Nephron progenitor cell (in vitro differentiated cells): Measurements from ENCODE around the gene PPP4R3B.

Experiments
- DNase-seq: peaks from one replicate; pipeline ENCODE4 v3.0.0; 2021
- H3K27ac Mint-ChIP-seq: 2 replicates; pipeline ENCODE4 v1.8.0; 2021; ENCODE audit warnings: mild to moderate bottlenecking, moderate library complexity, mixed read lengths
- H3K27me3 Mint-ChIP-seq: 2 replicates; pipeline ENCODE4 v1.8.0; 2021; ENCODE audit warnings: mild to moderate bottlenecking, low read depth, mixed read lengths; ENCODE audit not compliant: poor library complexity
- H3K36me3 Mint-ChIP-seq: 2 replicates; pipeline ENCODE4 v1.8.0; 2021; ENCODE audit warnings: low read depth, mixed read lengths
- H3K4me1 Mint-ChIP-seq: 2 replicates; pipeline ENCODE4 v1.8.0; 2021; ENCODE audit warnings: mixed read lengths
- H3K4me3 Mint-ChIP-seq: 2 replicates; pipeline ENCODE4 v1.8.0; 2021; ENCODE audit warnings: mild to moderate bottlenecking, moderate library complexity, mixed read lengths
- H3K9me3 Mint-ChIP-seq: 2 replicates; pipeline ENCODE4 v1.8.0; 2021; ENCODE audit warnings: mild to moderate bottlenecking, moderate library complexity, mixed read lengths
- CTCF ChIP-seq: fragments of 200-600 bp; sonication (generic); IDR thresholded peaks from 2 replicates; pipeline ENCODE4 v1.5.0; 2021; ENCODE audit warnings: antibody characterized with exemption

PPP4R3B gene

DNA sequence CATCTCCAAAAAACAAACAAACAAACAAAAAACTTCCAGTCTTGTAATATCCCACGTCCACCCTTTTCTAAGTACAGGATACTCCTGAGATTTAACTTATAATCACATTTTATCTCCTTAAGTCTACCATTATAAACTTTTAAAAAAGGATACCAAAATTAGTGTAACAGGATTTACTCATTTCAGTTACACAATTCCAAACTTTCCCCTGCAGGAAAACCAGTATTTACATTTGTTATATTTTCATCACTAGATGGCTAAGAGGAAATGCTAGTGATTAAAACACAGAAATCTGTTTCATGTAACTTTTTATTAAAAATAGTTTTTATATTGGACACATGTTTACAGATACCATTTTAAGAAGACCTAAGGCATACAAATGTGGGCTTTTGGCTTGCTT is 70.4 kb downstream of the PPP4R3B start:
- Mint-ChIP-seq H3K36me3 (peaks cover 29% of the 10 kb centered on the region), H3K4me3 (no peak overlapping the region), H3K27me3 (no peaks in the 10 kb centered on the region), H3K9me3 (no peaks in the 10 kb centered on the region), H3K4me1 (peaks cover 9% of the 10 kb centered on the region), H3K27ac (no peak overlapping the region)
- DNase-seq = no peak
- TF ChIP-seq CTCF = no peak

- no peak for TF ChIP-seq CTCF
- Mint-ChIP-seq H3K36me3 (peaks cover 59% of the 10 kb centered on the region), H3K4me1 (no peaks in the 10 kb centered on the region), H3K27ac (no peak overlapping the region), H3K27me3 (no peaks in the 10 kb centered on the region), H3K9me3 (no peaks in the 10 kb centered on the region), H3K4me3 (no peak overlapping the region)
- no peak for DNase-seq
Measured at GRCh38 chr2:55530539-55531081, 86.8 kb downstream of the PPP4R3B start.

DNA sequence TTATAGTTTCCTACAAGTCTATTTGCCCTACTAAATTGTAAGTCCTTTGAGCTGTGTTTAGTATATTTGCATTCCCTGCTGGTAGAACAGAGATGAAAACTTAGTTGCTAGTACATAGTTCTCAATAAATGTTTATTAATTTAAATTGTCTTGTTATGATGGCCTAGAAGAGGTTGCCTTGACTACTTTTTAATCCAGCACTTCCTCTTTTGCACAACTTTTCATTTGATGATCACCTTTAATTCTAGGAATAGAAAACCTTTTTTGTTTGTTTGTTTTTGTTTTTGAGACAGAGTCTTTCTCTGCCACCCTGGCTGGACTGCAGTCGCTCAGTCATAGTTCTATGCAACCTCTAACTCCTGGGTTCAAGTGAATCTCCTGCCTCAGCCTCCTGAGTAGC is 91.2 kb downstream of the PPP4R3B start:
- Mint-ChIP-seq H3K9me3 (no peaks in the 10 kb centered on the region), H3K4me3 (no peak overlapping the region), H3K27ac (no peak overlapping the region), H3K36me3 (peaks cover 68% of the 10 kb centered on the region), H3K27me3 (no peaks in the 10 kb centered on the region), H3K4me1 (peaks cover 4% of the 10 kb centered on the region)
- no peak for TF ChIP-seq CTCF
- no peak for DNase-seq

GRCh38 chr2:55524884-55525437 is 92.5 kb downstream of the PPP4R3B start:
- DNase-seq = no peak
- no peaks in the 10 kb centered on the region for H3K9me3 Mint-ChIP-seq
- TF ChIP-seq CTCF = no peak
- H3K4me3 Mint-ChIP-seq = no peak overlapping the region
- H3K27ac Mint-ChIP-seq = no peak overlapping the region
- H3K4me1 Mint-ChIP-seq = peaks cover 15% of the 10 kb centered on the region
- H3K36me3 Mint-ChIP-seq = peaks cover 55% of the 10 kb centered on the region
- no peaks in the 10 kb centered on the region for H3K27me3 Mint-ChIP-seq

- peak overlapping the region; percentile 99 for H3K4me3 Mint-ChIP-seq
- H3K27me3 Mint-ChIP-seq = peaks cover 2% of the 10 kb centered on the region
- no peaks in the 10 kb centered on the region for H3K9me3 Mint-ChIP-seq
- DNase-seq = peak; percentile 41
- H3K36me3 Mint-ChIP-seq = peaks cover 23% of the 10 kb centered on the region
- peaks cover 22% of the 10 kb centered on the region for H3K4me1 Mint-ChIP-seq
- H3K27ac Mint-ChIP-seq = peak overlapping the region; percentile 98
- no peak for TF ChIP-seq CTCF
Measured at GRCh38 chr2:55519938-55520885, 97.2 kb downstream of the PPP4R3B start.
